Caco-2 (cell line): ENCODE measurements around the gene NKAIN2. TPM values are rescaled to one million over a fixed set of nuclear protein-coding genes. Genes with fewer than 3 reads are reported as not detected.

Source experiments
- BruUV-seq: library from RNA; stranded (reverse); fragments of 400-500 nt; replicated peaks from 2 replicates; lab custom pipeline; 2021; lab: Mats Ljungman, UMichigan
- CTCF ChIA-PET: fragments of 300-600 bp; sonication (Branson Sonifier 250); formaldehyde crosslinking; loops from one replicate; lab custom pipeline; 2022; ENCODE audit warnings: antibody characterized with exemption; lab: Charles Lee
- POLR2A ChIA-PET: fragments of 300-600 bp; sonication (Branson Sonifier 250); formaldehyde crosslinking; loops from one replicate; lab custom pipeline; 2022; ENCODE audit warnings: antibody characterized with exemption; lab: Charles Lee
- DNase-seq, 2 experiments: peaks; one replicate each; pipeline versions ENCODE4 v3.0.0 to v3.0.0-alpha.2; 2020 to 2022
- H3K27me3 ChIP-seq: replicated peaks from 2 replicates; pipeline ENCODE4 v1.6.0; 2011; ENCODE audit warnings: low read length; ENCODE audit not compliant: control insufficient read depth, insufficient read depth
- H3K36me3 ChIP-seq: 2 replicates; pipeline ENCODE4 v1.5.1; 2011; ENCODE audit warnings: low read length; ENCODE audit not compliant: control insufficient read depth, insufficient read depth
- H3K4me1 ChIP-seq: fragments of 250-450 bp; sonication (Bioruptor Pico); 2 replicates; pipeline ENCODE4 v1.5.1; 2020; ENCODE audit warnings: mild to moderate bottlenecking
- H3K4me3 ChIP-seq: 2 replicates; pipeline ENCODE4 v1.5.1; 2011; ENCODE audit warnings: low read depth, mild to moderate bottlenecking, control low read depth, low read length
- H3K9me3 ChIP-seq: fragments of 250-450 bp; sonication (Bioruptor Pico); 2 replicates; pipeline ENCODE4 v1.5.1; 2020; ENCODE audit warnings: mild to moderate bottlenecking, moderate library complexity
- H3K27ac Mint-ChIP-seq: one replicate; pipeline ENCODE4 v1.8.0; 2022; ENCODE audit warnings: mixed read lengths; ENCODE audit not compliant: unreplicated experiment
- H3K27me3 Mint-ChIP-seq: one replicate; pipeline ENCODE4 v1.8.0; 2022; ENCODE audit warnings: mixed read lengths; ENCODE audit not compliant: insufficient read depth, unreplicated experiment
- H3K36me3 Mint-ChIP-seq: one replicate; pipeline ENCODE4 v1.8.0; 2022; ENCODE audit warnings: mild to moderate bottlenecking, mixed read lengths; ENCODE audit not compliant: insufficient read depth, unreplicated experiment
- H3K4me1 Mint-ChIP-seq: one replicate; pipeline ENCODE4 v1.8.0; 2022; ENCODE audit warnings: low read depth, mixed read lengths; ENCODE audit not compliant: unreplicated experiment
- H3K4me3 Mint-ChIP-seq: one replicate; pipeline ENCODE4 v1.8.0; 2022; ENCODE audit warnings: mild to moderate bottlenecking, moderate library complexity, mixed read lengths; ENCODE audit not compliant: unreplicated experiment
- H3K9me3 Mint-ChIP-seq: one replicate; pipeline ENCODE4 v1.8.0; 2022; ENCODE audit warnings: mixed read lengths; ENCODE audit not compliant: unreplicated experiment
- intact Hi-C: fragments of 100-400 bp; cut with micrococcal nuclease; formaldehyde crosslinking; loops from one replicate; pipeline ENCODE4 v1.10.0; 2022; ENCODE audit not compliant: unreplicated experiment
- total RNA-seq: library from RNA; stranded (reverse); gene quantifications from 2 replicates; pipeline ENCODE4 v1.2.3, GENCODE V29; 2022
- TF ChIP-seq, protein P1 (sequence below), 2 experiments: fragments of 200-600 bp in 1 of 2; IDR thresholded peaks; 1 replicate in 1 of 2; 2 replicates in 1 of 2; pipeline versions ENCODE4 v1.5.1 to v1.8.0; 2011 to 2022; ENCODE audit warnings: antibody characterized with exemption in 1 of 2, control low read depth in 1 of 2, inconsistent platforms in 1 of 2, low read depth in 1 of 2, low read length in 1 of 2, mild to moderate bottlenecking in 1 of 2, moderate library complexity in 1 of 2; ENCODE audit not compliant: insufficient read depth in 1 of 2, severe bottlenecking in 1 of 2, unreplicated experiment in 1 of 2

Gene NKAIN2
- total RNA-seq, 1 experiment from 2014 or later, result not detected

DNA sequence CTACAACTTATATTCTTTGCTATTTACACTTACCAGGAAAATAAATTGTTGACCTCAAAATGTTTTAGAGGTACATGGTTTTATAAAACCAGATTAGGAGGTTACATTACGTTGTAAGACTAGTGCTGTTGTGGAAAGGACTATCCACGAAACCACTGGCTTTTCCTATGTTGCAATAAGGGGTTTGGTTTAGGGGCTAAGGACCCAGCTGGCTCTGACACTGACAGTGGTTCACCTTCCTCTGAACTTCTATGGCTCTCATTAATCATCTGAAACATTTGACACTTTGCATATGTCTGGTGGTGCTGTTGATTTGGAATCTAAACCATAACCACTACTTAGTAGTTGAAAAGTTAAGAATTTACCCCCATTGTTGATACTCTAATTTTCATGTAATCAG lies 186.7 kb downstream of the NKAIN2 start:
- Histone ChIP-seq H3K36me3 (no peaks in the 10 kb centered on the region), H3K27me3 (no peaks in the 10 kb centered on the region), H3K4me3 (no peak overlapping the region), H3K9me3 (no peaks in the 10 kb centered on the region), H3K4me1 (no peaks in the 10 kb centered on the region)
- intact Hi-C loops, result no loop called here
- Mint-ChIP-seq H3K9me3 (no peaks in the 10 kb centered on the region), H3K4me3 (no peak overlapping the region), H3K4me1 (no peaks in the 10 kb centered on the region), H3K27me3 (peaks cover 14% of the 10 kb centered on the region), H3K36me3 (no peaks in the 10 kb centered on the region), H3K27ac (no peak overlapping the region)
- ChIA-PET POLR2A (no interaction called here), CTCF (no interaction called here)
- no TSS peak for BruUV-seq
- TF ChIP-seq, protein P1, sequence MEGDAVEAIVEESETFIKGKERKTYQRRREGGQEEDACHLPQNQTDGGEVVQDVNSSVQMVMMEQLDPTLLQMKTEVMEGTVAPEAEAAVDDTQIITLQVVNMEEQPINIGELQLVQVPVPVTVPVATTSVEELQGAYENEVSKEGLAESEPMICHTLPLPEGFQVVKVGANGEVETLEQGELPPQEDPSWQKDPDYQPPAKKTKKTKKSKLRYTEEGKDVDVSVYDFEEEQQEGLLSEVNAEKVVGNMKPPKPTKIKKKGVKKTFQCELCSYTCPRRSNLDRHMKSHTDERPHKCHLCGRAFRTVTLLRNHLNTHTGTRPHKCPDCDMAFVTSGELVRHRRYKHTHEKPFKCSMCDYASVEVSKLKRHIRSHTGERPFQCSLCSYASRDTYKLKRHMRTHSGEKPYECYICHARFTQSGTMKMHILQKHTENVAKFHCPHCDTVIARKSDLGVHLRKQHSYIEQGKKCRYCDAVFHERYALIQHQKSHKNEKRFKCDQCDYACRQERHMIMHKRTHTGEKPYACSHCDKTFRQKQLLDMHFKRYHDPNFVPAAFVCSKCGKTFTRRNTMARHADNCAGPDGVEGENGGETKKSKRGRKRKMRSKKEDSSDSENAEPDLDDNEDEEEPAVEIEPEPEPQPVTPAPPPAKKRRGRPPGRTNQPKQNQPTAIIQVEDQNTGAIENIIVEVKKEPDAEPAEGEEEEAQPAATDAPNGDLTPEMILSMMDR (IDR thresholded peaks at IDR 0.05; ENCODE audit: insufficient read depth in 1 of 2, low read depth in 1 of 2, low read length in 1 of 2, severe bottlenecking in 1 of 2, unreplicated experiment in 1 of 2), result no peak
- DNase-seq, result no peak

DNA sequence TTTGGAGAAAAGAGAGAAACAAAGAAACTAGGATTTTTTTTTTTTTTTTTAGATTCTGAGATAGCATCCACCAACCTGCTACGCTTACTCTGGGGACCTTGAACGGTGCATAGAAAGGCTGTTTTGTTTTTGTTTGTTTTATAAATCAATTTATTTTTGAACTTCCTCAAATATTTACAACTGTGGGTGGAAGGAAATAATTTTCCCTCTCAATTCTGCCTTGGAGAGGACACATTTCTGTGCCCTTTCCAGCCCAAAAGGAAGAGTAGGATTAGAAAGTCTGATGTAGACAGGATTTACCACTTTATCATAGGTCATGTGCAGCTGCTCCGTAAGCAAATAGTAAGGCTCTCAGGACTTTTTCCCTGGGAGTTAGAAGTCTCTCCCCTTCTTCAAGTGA lies 190.5 kb downstream of the NKAIN2 start:
- DNase-seq, result no peak
- intact Hi-C loops, result no loop called here
- Mint-ChIP-seq H3K4me1 (no peaks in the 10 kb centered on the region), H3K27me3 (peaks cover 10% of the 10 kb centered on the region), H3K9me3 (no peaks in the 10 kb centered on the region), H3K4me3 (no peak overlapping the region), H3K27ac (no peak overlapping the region), H3K36me3 (no peaks in the 10 kb centered on the region)
- ChIA-PET POLR2A (no interaction called here), CTCF (no interaction called here)
- Histone ChIP-seq H3K4me3 (no peak overlapping the region), H3K36me3 (no peaks in the 10 kb centered on the region), H3K27me3 (no peaks in the 10 kb centered on the region), H3K9me3 (no peaks in the 10 kb centered on the region), H3K4me1 (no peaks in the 10 kb centered on the region)
- TF ChIP-seq, protein P1 (IDR thresholded peaks at IDR 0.05; ENCODE audit: insufficient read depth in 1 of 2, low read depth in 1 of 2, low read length in 1 of 2, severe bottlenecking in 1 of 2, unreplicated experiment in 1 of 2), result no peak
- no TSS peak for BruUV-seq

DNA sequence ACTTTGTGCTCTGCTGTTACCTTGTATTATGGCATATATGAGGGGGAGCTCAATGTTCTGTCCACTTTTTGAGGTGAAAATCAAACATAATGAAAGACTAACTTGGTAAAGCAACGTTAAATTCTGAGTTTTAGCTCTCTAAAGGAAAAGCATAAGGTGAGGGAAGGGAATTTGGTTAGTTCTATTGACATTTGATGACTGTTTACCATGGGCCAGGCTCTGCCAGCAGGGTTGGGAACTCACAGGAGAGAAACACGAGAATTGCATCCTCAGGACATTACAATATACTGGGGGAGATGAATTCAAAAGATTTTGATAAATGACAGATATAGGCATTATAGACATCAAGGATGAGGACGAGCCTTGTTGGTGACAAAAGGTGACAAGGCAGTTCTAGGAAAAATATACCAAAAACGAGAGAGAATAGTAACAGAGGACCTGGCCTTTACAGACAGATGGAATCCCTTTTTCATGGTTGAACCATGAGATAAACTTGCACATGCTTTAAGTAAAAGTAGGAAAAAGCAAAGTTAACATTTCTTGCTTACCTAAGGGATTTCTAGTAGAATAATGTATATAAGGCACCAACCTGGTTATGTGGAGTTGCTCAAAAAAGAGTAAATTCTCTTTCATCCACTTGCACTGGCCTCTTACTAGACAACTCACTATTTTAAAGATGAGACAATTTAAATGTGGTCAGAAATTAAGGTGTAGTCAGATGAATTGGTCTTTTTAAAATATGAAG lies 191.4 kb downstream of the NKAIN2 start:
- DNase-seq, result no peak
- no peaks in the 10 kb centered on the region for H3K9me3 Mint-ChIP-seq
- H3K9me3 ChIP-seq, result no peaks in the 10 kb centered on the region
- H3K4me1 ChIP-seq, result no peaks in the 10 kb centered on the region
- no TSS peak for BruUV-seq
- intact Hi-C loops, result no loop called here
- H3K36me3 ChIP-seq, result no peaks in the 10 kb centered on the region
- no peaks in the 10 kb centered on the region for H3K4me1 Mint-ChIP-seq
- ChIA-PET CTCF (no interaction called here), POLR2A (no interaction called here)
- no peak overlapping the region for H3K4me3 ChIP-seq
- H3K27me3 Mint-ChIP-seq, result peaks cover 7% of the 10 kb centered on the region
- no peaks in the 10 kb centered on the region for H3K27me3 ChIP-seq
- H3K27ac Mint-ChIP-seq, result no peak overlapping the region
- no peaks in the 10 kb centered on the region for H3K36me3 Mint-ChIP-seq
- H3K4me3 Mint-ChIP-seq, result no peak overlapping the region
- TF ChIP-seq, protein P1 (IDR thresholded peaks at IDR 0.05; ENCODE audit: insufficient read depth in 1 of 2, low read depth in 1 of 2, low read length in 1 of 2, severe bottlenecking in 1 of 2, unreplicated experiment in 1 of 2), result no peak
